ENCODE data around the gene LPO. TPM values are rescaled to one million over a fixed set of nuclear protein-coding genes. Genes with fewer than 3 reads are reported as not detected.
A peak's percentile ranks its signal among the peaks of the same experiment; 100 is the strongest.

The LPO gene
- total RNA-seq, 1 donor from 2014 or later = not detected

DNA sequence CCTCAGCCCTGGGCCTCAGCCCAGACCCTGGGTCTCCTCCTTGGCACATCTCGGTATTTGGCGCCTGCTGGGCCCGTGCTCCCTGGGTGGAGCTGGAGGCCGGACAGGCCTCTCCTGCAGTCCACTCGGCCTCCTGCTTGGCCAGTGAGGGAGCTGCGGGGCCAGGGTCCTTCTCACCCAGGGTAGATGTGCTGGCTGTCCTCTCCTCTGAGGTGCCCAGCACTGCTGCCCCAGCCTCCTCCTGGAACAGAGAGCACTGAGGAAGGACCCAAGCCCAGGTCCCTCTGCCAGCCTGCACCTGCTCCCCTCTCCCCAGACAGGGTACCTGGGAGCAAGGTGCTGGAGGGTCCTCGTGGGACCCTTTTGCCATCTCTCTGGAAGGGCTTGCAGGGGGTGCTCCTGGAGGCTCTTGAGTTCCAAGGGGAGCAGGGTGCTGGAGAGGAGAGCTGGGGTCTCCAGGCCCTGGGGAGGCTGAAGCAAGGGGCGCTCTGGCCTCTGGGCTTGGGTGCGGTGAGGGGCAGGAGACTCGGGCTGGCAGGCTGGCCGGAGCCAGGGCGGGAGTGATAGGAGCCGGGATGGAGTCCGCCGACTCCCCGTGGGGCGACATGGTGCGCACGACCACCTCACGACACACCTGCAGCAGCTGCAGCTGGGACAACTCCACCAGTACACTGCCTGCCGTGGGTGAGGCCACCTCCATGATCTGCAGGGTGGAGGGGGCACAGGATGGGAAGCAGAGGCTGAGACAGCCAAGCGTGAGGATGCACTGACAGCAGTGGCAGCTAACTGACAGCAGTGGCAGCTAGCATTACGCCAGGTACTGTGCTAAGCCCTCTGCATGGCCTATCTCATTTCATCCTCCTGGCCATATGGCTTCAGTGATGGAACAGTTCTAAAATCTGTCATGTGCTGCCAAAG is 72.4 kb downstream of the LPO start:
- ATAC-seq (no peak), DNase-seq (peak; percentile 20)
- intact Hi-C loops (cut with micrococcal nuclease) = no loop called here

DNA sequence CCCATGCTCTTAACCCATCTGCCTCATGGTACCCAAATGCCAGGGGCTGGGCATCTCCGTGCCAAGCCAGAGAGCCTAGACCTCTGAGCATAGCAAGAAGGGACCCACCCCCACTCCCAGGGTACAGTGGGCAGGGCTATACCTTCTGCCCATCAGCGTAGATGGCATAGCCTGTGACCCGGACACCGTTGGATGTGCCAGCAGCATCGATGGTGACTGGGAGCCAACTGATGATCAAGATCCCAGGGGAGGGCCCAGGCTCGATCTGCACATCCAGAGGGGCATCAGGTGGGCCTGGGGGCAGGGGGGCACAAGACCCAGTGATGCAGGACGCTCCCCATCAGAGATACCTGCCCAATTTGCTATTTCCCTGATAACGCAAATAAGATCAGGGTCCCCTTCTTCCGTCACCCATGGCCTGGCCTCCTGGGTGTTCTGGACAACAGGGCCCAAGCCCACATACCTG is 73.1 kb downstream of the LPO start:
- DNase-seq = peak; percentile 8
- intact Hi-C loops (cut with micrococcal nuclease) = no loop called here
- ATAC-seq = no peak

DNA sequence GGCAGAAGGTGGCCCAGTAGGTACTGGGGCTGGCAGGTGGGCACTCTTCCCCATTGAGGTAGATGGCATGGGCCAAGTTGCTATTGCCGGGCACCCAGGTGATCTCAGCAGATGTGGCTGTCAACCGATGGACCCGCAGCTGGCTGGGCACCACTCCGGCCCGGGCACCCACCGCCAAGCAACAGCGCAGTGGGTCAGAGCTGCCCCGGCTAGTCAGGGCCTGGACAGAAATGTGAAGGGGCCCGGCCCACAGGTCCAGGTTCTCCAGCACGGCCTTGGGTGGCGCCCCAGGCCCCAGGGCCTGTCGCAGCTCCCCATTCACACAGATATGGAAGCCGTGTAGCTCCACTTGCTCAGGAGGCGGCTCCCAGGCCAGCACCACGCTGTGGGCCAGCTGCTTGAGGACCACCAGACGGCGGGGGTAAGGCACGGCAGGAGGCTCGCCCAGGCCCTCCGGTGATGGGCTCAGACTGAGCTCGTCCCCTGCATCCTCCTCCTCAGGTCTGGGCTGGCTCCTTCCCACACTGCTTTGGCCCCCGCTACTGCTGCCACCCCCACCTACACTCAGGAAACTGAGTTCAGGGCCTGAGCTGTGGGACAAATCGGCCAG is 73.7 kb downstream of the LPO start:
- no peak for DNase-seq
- no peak for ATAC-seq
- intact Hi-C loops (cut with micrococcal nuclease) = no loop called here

DNA sequence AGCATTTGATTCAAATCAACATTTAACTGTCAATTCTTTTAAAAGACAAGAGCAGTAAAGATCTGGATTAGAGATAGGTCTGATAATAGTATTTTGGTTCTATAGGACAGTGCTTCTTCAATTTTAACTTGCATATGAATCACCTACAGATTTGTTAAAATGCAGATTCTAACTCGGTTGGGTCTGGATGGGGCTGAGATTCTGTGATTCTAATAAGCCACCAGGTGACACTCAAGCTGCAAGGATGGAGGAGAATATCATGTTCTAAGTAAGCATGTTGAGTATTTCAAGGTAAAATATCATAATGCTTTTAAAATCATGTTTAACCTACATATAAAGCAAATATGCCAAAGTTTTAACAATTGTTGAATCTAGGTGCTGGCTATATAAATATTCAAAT is 74.4 kb downstream of the LPO start:
- DNase-seq (no peak), ATAC-seq (no peak)
- intact Hi-C loops (cut with micrococcal nuclease) = no loop called here

DNA sequence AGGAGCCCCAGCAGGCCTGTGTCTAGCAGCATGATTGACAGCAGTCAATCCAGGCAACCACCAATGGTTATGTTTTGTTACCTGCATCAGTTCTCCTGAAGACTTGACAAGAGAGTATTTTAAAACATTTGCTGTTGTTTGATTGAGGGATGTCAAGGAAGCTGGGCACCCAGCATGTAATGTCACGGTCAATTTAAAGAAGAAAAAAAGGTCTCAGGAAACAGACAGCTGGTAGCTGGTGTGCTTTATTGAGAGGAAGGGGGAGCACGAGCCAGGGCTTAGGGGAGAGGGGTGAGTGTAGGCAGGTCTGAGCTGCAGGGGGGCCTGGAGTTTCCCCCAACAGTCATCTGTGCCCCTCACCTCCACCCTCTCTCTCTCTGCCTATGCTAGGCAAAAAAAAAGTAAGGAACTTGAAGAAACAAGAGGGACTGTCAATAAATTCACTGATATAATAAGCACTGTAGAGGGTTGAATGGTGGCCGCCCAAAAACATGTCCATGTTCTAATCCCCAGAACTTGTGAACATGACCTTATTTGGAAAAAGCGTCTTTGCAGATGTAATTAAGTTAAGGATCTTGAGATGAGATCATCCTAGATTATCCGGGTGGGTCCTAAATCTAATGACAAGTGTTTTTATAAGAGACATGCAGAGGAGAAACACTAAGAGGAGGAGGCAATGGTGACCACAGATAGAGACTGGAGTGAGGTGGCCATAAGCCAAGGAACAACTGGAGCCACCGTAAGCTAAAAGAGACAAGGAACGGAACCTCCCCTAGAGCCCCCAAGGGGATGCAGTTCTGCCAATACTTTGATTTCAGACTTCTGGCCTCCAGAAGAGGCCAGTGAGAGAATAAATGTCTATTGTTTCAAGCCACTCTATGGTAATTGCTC is 75.7 kb downstream of the LPO start:
- intact Hi-C loops (cut with micrococcal nuclease) = no loop called here
- no peak for ATAC-seq
- no peak for DNase-seq

DNA sequence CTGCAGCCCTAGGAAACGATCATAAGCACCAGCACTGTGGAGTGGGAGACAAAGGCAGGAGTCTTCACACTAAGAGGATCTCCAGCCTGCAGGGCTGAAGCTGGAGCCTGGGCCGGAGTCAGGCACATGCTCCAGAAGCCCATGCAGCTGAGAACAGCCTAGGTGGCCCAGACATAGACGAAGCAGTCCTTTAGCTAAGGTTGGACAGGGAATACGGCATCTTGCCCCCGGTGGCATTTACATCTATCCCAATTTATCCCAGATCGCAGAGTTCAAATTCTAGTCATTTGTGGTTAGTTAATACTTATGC is 76.3 kb downstream of the LPO start:
- no peak for DNase-seq
- ATAC-seq = no peak
- intact Hi-C loops (cut with micrococcal nuclease) = no loop called here

DNA sequence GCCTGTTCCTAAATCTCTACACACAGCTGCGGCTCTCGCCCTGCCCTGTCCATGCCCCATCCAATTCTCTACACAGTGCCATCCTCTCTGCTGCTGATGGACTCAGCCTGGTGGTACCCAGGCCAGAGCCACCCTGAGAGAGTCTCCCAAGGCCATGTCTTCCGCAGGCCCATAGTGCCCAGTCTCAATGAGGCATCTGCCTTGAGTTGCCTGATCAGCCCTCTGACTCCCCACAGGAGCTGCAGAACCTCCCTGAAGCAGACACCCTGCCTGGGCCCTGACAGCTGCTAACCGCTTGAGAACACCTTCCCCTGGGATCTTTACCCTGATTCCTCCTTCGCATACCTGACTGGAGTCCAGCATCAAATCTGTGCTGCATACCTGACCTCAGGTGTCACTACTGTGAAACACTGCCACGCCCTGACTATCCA is 76.9 kb downstream of the LPO start:
- intact Hi-C loops (cut with micrococcal nuclease) = no loop called here
- ATAC-seq (no peak), DNase-seq (peak; percentile 17)

DNA sequence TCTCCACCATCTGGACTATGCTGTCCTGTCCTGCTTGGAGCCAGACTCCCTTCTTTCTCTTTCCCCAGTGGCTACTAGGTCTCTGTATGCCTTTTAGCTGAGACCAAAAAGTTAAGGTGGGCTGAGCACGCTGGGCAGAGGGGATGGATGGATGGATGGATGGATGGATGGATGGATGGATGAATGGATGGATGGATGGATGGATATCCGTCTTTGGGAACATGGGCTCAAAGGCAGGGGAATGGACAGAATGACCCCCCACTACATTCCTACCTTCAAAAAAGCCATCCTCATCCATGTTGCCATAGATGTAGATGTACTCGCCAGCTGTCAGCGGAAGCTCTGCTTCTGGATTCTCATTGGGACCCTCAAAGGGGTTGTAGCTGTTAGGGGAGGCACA is 77.4 kb downstream of the LPO start:
- intact Hi-C loops (cut with micrococcal nuclease) = no loop called here
- no peak for DNase-seq
- no peak for ATAC-seq

DNA sequence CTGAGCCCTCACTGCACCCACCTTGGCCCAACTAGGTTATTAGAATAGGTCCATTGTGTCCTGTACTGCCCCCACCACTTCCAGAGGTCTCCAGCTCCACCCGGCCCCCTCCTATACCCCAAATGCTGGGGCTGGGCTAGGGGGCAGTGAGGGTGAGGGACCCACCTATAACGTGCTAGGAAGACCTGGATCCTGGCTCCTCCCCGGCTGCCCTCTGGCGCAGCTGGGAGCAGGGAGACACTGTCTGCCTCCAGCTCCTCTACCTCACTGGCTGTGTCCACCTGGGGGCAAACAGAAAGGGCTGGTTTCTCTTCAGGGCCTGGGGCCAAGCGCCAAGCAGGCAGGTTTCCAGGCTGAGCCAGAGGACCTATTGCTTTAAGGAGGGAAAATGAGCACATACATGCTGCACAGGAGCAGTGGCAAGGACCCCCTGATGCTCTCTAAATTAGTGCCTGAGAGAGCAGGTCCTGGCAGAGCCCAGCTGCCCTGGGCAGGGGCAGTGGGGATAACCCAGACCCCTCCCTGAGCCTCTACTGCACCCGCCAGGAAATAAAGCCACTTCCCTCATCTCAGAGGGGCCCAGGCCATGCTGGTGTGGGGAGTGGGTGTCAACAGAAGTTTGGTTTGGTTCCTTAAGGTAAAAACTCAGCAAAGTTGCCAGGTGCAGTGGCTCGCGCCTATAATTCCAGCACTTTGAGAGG is 78.0 kb downstream of the LPO start:
- DNase-seq (peak; percentile 9), ATAC-seq (no peak)
- intact Hi-C loops (cut with micrococcal nuclease) = no loop called here

DNA sequence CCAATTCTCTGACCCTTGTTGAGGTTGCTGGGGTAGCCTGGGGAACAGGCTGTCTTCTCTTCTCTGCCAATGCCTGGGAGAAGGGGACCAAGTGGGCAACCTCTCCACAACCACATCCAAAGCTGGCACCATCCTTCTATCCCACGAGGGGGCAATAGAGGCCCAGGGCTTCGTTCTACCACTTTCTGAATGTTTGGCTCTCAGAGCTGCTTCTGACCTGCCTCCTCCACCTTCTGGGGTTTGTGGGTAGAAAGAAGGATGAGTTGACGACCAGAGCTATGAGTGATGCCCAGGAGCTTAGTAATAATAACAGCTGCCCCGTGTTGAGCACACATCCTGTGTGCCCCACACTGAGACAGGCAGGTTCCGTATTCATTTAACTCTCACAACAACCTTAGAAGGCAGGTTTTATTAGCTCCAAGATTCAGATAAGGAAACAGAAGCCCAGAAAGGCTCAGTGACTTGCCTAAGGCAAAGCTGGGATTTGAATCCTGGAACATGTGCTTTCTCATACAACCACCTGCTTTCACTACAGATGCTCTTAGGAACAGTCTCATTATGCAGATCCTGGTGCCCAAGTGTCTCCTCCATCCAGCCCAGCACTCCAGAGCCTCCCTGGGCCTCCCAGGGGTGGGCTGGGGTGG is 79.2 kb downstream of the LPO start:
- intact Hi-C loops (cut with micrococcal nuclease) = no loop called here
- DNase-seq (peak; percentile 25), ATAC-seq (peak; percentile 61)

DNA sequence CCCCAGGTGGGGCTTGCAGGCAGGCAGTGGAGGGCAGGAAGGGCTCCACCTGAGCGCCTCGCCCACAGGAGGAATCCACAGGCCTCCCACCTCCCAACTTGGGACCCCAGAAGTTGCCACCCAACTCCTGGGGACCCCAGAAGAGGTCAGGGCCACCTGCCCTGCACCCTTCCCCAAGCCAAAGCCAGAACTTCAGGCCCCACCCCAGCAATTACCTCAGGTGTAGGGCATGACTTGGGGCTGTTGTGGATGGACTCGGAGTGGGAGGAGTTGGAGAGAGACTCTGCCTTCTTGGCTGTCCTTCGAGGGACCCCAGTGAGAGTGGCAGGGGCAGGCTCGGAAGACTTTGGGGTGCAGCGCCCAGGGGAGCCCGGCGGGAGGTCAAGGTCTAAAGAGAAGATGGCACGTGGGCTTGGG is 79.7 kb downstream of the LPO start:
- no peak for ATAC-seq
- DNase-seq = peak; percentile 23
- intact Hi-C loops (cut with micrococcal nuclease) = no loop called here

Other genes with a start within 250 kb of the LPO start
- 98.1 TPM for gene SRSF1, start 231.3 kb upstream of the LPO start, total RNA-seq
- 80.5 TPM for gene DYNLL2, start 155.2 kb upstream of the LPO start, total RNA-seq
- not detected for gene OR4D1, start 90.2 kb upstream of the LPO start, total RNA-seq
- not detected for gene OR4D2, start 71.6 kb upstream of the LPO start, total RNA-seq
- gene EPX, start 45.9 kb upstream of the LPO start, total RNA-seq = not detected
- gene MKS1, start 19.3 kb upstream of the LPO start, total RNA-seq = 10.1 TPM
- 0.42 TPM for gene MPO, start 42.4 kb downstream of the LPO start, total RNA-seq
- gene TSPOAP1, start 90.2 kb downstream of the LPO start, total RNA-seq = 18.8 TPM
- 62.2 TPM for gene SUPT4H1, start 113.6 kb downstream of the LPO start, total RNA-seq
- gene RNF43, start 178.9 kb downstream of the LPO start, total RNA-seq = 6.6 TPM
- not detected for gene HSF5, start 249.8 kb downstream of the LPO start, total RNA-seq

Data from left ventricle myocardium superior (tissue), 1 donor.